ENCODE data around the gene USP34. TPM values are rescaled to one million over a fixed set of nuclear protein-coding genes. Genes with fewer than 3 reads are reported as not detected.

USP34 gene
- total and polyA plus RNA-seq, 2 of the 8 experiments (the other 6 are each of a cell fraction or from before 2014, with no cell fraction given): 56.7 to 91.7 TPM

DNA sequence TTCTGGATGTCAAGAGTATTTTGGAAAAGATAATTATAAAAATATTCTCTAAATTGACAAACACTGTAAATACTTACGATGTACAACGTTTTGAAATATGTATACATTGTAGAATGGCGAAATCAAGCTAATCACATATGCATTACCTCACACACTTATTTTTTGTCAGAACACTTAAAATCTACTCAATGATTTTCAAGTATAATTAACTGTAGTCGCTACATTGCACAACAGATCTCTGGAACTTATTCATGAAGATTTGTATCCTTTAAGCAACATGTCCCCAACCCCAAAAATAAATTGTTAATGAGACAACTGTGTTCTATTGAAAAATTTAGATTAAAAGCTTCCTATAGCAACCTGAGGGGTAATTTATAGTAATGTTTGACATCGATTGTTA is 249.1 kb downstream of the USP34 start:
- Histone ChIP-seq H4K91ac (replicated peaks; ENCODE audit: insufficient read length, low read length) (no peak overlapping the region), H2BK120ac (replicated peaks; ENCODE audit: low read depth, low read length) (no peak overlapping the region), H3K27ac (ENCODE audit: low read depth, low read length) (no peak overlapping the region), H3K27me3 (replicated peaks in 1 of 4; ENCODE audit: control insufficient read depth in 3 of 4, extremely low read depth in 1 of 4, insufficient read depth in 3 of 4, low read length in 3 of 4) (no peaks in the 10 kb centered on the region), H3K9ac (replicated peaks in 1 of 4; ENCODE audit: extremely low read depth in 1 of 4, low read depth in 3 of 4, low read length in 3 of 4) (no peak overlapping the region), H2BK15ac (ENCODE audit: low read length) (no peak overlapping the region), H3K79me2 (ENCODE audit: control insufficient read depth in 1 of 2, insufficient read depth in 2 of 2, low read length in 2 of 2) (no peaks in the 10 kb centered on the region), H2BK20ac (ENCODE audit: low read length) (no peak overlapping the region), H3K23ac (ENCODE audit: insufficient read length) (no peak overlapping the region), H3K23me2 (ENCODE audit: low read depth, low read length) (no peaks in the 10 kb centered on the region), H3K14ac (ENCODE audit: insufficient read length) (no peak overlapping the region), H2BK5ac (ENCODE audit: low read depth, low read length) (no peak overlapping the region), H3K4me1 (replicated peaks in 1 of 4; ENCODE audit: control insufficient read depth in 3 of 4, insufficient read depth in 4 of 4, low read length in 3 of 4) (no peaks in the 10 kb centered on the region), H3K4ac (replicated peaks; ENCODE audit: insufficient read length, low read depth, low read length) (no peak overlapping the region), H4K20me1 (replicated peaks in 1 of 2; ENCODE audit: control insufficient read depth in 1 of 2, insufficient read depth in 2 of 2, low read length in 2 of 2) (peaks cover 0 to 2% of the 10 kb centered on the region in 2 experiments), H4K5ac (ENCODE audit: insufficient read length, low read depth, low read length) (no peak overlapping the region), H3K56ac (replicated peaks; ENCODE audit: insufficient read length, low read depth, low read length) (no peak overlapping the region), H3K9me3 (ENCODE audit: insufficient read depth in 2 of 2, low read depth in 1 of 2, low read length in 1 of 2) (no peaks in the 10 kb centered on the region), H2BK12ac (ENCODE audit: low read depth, low read length) (no peak overlapping the region), H3K4me2 (ENCODE audit: insufficient read depth in 1 of 2, low read depth in 2 of 2, low read length in 2 of 2) (no peak overlapping the region), H4K8ac (ENCODE audit: extremely low read depth, insufficient read depth, low read length) (no peak overlapping the region), H3K18ac (ENCODE audit: extremely low read depth, low read length) (no peak overlapping the region), H3K79me1 (ENCODE audit: low read depth, low read length) (no peaks in the 10 kb centered on the region), H3K36me3 (ENCODE audit: control insufficient read depth in 2 of 4, insufficient read depth in 4 of 4, low read length in 3 of 4) (peaks cover 0 to 52% (median 17%) of the 10 kb centered on the region in 4 experiments; a peak in 7 of 8 replicates), H3K4me3 (ENCODE audit: extremely low read depth in 1 of 4, insufficient read depth in 2 of 4, low read depth in 3 of 4, low read length in 4 of 4) (no peak overlapping the region), H2AFZ (ENCODE audit: low read length) (no peak overlapping the region), H2AK5ac (ENCODE audit: low read depth, low read length) (no peak overlapping the region)
- no peak for TF ChIP-seq SAP30 (IDR thresholded peaks at IDR 0.05; ENCODE audit: insufficient read depth, insufficient replicate concordance, low read length)
- TF ChIP-seq BRCA1 (IDR thresholded peaks at IDR 0.05; ENCODE audit: low read depth, low read length): no peak
- TF ChIP-seq SP2 (IDR thresholded peaks at IDR 0.05; ENCODE audit: low read length): no peak
- TF ChIP-seq TEAD4 (IDR thresholded peaks at IDR 0.05; ENCODE audit: low read depth, low read length): no peak
- FAIRE-seq: no peak
- CTCF ChIA-PET (ENCODE audit: partially characterized antibody): interaction anchor here (0.5 kb wide), 1 partner anchor 27 kb away, joined by 3 read pairs; no protein-coding TSS in a partner anchor
- 88% methylated on average over 5 of the region's 5 CpGs; no CpG with 5 or more reads in 1 of the 2 experiments for WGBS, 2 experiments (ENCODE audit: extremely low coverage in 1 of 2, insufficient coverage in 1 of 2, insufficient read length in 1 of 2, insufficient replicate concordance in 2 of 2, low coverage in 1 of 2, low lambda C conversion rate in 2 of 2, missing lambda C conversion rate in 1 of 2)
- DNase-seq (ENCODE audit: low read depth in 1 of 2, low spot score in 2 of 2): no peak
- POLR2A ChIA-PET (ENCODE audit: partially characterized antibody): no interaction called here

Measured in H1 (cell line).